Activated CD8-positive, alpha-beta memory T cell treated with anti-CD3 and anti-CD28 coated beads, Interleukin-2, amount 50 U/mL, for 1 hour (primary cell): ENCODE results near the gene SLAMF8.

Experiments used
- DNase-seq: peaks from one replicate; pipeline ENCODE4 v3.0.0-alpha.2; 2020; ENCODE audit errors: extremely low read depth

Gene SLAMF8

GRCh38 chr1:159848326-159848725 is 21.7 kb downstream of the SLAMF8 start:
- DNase-seq, result no peak

GRCh38 chr1:159849626-159850366 is 23.1 kb downstream of the SLAMF8 start:
- no peak for DNase-seq

- no peak for DNase-seq
These were observed 24.7 kb downstream of the SLAMF8 start for GRCh38 chr1:159851407-159851806.

- no peak for DNase-seq
These were observed 26.9 kb downstream of the SLAMF8 start for GRCh38 chr1:159853417-159854115.

GRCh38 chr1:159854116-159854692 is 27.5 kb downstream of the SLAMF8 start:
- no peak for DNase-seq

- peak; percentile 43 for DNase-seq
These were observed 28.1 kb downstream of the SLAMF8 start for GRCh38 chr1:159854693-159855192.

GRCh38 chr1:159855709-159856108 is 29.0 kb downstream of the SLAMF8 start:
- DNase-seq, result no peak

- no peak for DNase-seq
These were observed 29.9 kb downstream of the SLAMF8 start for GRCh38 chr1:159856576-159856975.

GRCh38 chr1:159857889-159858288 is 31.2 kb downstream of the SLAMF8 start:
- no peak for DNase-seq

- no peak for DNase-seq
These were observed 33.2 kb downstream of the SLAMF8 start for GRCh38 chr1:159859767-159860322.

GRCh38 chr1:159860456-159860855 is 33.8 kb downstream of the SLAMF8 start:
- no peak for DNase-seq

GRCh38 chr1:159861218-159861617 is 34.5 kb downstream of the SLAMF8 start:
- DNase-seq, result no peak

- DNase-seq, result no peak
These were observed 35.4 kb downstream of the SLAMF8 start for GRCh38 chr1:159862031-159862430.

- no peak for DNase-seq
These were observed 35.9 kb downstream of the SLAMF8 start, which contains the start of gene VSIG8 for GRCh38 chr1:159862557-159862956. Gene VSIG8, minus strand, starts transcription at chr1:159862657. Its CDS starts 136 bp downstream, at chr1:159862521.

GRCh38 chr1:159864262-159864661 is 37.6 kb downstream of the SLAMF8 start:
- no peak for DNase-seq

- no peak for DNase-seq
These were observed 39.4 kb downstream of the SLAMF8 start for GRCh38 chr1:159866066-159866465.

GRCh38 chr1:159866905-159867663 is 40.4 kb downstream of the SLAMF8 start:
- DNase-seq, result no peak

- no peak for DNase-seq
These were observed 41.0 kb downstream of the SLAMF8 start for GRCh38 chr1:159867664-159868026.

GRCh38 chr1:159868766-159869165 is 42.1 kb downstream of the SLAMF8 start:
- DNase-seq, result no peak

- DNase-seq, result no peak
These were observed 42.5 kb downstream of the SLAMF8 start for GRCh38 chr1:159869173-159869572.

- DNase-seq, result no peak
These were observed 42.9 kb downstream of the SLAMF8 start for GRCh38 chr1:159869607-159870006.

- DNase-seq, result no peak
These were observed 44.0 kb downstream of the SLAMF8 start for GRCh38 chr1:159870704-159871103.
